DOHH2 (cell line): ENCODE data around the gene POU4F3.

Source experiments
- CTCF ChIP-seq: fragments of 200-600 bp; sonication (generic); IDR thresholded peaks from one replicate; pipeline ENCODE4 v1.5.1; 2014; ENCODE audit warnings: antibody characterized with exemption, mild to moderate bottlenecking, low read depth, low read length; ENCODE audit not compliant: poor library complexity, severe bottlenecking
- EZH2phosphoT487 ChIP-seq: fragments of 200-600 bp; sonication (generic); IDR thresholded peaks from 2 replicates; pipeline ENCODE4 v1.6.1; 2017; ENCODE audit warnings: borderline replicate concordance, mild to moderate bottlenecking, antibody characterized with exemption, low read length, moderate library complexity, mixed read lengths

GRCh38 chr5:146369691-146370090 is 31.1 kb downstream of the POU4F3 start:
- TF ChIP-seq CTCF (no peak), EZH2phosphoT487 (no peak)
